ENCODE measurements around the gene USP17L12. TPM values are rescaled to one million over a fixed set of nuclear protein-coding genes. Genes with fewer than 3 reads are reported as not detected.
"Not testable (repeated sequence)": the region's sequence is repeated elsewhere in the genome, so short reads cannot be mapped to it uniquely, and the experiment has no call there.

USP17L12 gene, protein sequence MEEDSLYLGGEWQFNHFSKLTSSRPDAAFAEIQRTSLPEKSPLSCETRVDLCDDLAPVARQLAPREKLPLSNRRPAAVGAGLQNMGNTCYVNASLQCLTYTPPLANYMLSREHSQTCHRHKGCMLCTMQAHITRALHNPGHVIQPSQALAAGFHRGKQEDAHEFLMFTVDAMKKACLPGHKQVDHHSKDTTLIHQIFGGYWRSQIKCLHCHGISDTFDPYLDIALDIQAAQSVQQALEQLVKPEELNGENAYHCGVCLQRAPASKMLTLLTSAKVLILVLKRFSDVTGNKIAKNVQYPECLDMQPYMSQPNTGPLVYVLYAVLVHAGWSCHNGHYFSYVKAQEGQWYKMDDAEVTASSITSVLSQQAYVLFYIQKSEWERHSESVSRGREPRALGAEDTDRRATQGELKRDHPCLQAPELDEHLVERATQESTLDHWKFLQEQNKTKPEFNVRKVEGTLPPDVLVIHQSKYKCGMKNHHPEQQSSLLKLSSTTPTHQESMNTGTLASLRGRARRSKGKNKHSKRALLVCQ
- polyA plus RNA-seq (ENCODE audit: insufficient read length in 4 of 4), result not detected

DNA sequence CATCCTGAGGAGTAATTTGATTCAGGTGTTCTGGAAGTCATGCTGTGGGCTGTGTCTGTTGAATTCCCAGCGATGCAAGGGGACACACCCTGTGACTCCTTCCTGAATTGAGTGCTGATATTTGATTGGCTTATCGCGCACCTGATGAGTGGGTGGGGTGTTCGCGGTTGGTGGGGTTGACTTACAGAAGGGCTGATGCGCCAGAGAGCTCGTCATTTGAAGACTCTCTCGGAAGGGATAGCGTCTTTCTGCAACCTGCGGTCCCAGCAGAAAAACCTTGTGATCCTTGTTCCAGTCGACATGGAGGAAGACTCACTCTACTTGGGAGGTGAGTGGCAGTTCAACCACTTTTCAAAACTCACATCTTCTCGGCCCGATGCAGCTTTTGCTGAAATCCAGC, at the start of gene USP17L12:
USP17L12 (plus strand) TSS at position 301 of the 400 bp plus-strand sequence; CDS start at position 301, 0 bp downstream.
- DNase-seq (ENCODE audit: low read depth in 4 of 4, low spot score in 3 of 4), result not testable (repeated sequence)

DNA sequence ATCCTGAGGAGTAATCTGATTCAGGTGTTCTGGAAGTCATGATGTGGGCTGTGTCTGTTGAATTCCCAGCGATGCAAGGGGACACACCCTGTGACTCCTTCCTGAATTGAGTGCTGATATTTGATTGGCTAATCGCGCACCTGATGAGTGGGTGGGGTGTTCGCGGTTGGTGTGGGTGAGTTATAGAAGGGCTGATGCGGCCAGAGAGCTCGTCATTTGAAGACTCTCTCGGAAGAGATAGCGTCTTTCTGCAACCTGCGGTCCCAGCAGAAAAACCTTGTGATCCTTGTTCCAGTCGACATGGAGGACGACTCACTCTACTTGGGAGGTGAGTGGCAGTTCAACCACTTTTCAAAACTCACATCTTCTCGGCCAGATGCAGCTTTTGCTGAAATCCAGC, 9.6 kb upstream of the USP17L12 start, which contains the start of gene USP17L10:
USP17L10 (plus strand) TSS at position 301 of the 400 bp plus-strand sequence; CDS start at position 301, 0 bp downstream.
- not testable (repeated sequence) for DNase-seq (ENCODE audit: low read depth in 4 of 4, low spot score in 3 of 4)

DNA sequence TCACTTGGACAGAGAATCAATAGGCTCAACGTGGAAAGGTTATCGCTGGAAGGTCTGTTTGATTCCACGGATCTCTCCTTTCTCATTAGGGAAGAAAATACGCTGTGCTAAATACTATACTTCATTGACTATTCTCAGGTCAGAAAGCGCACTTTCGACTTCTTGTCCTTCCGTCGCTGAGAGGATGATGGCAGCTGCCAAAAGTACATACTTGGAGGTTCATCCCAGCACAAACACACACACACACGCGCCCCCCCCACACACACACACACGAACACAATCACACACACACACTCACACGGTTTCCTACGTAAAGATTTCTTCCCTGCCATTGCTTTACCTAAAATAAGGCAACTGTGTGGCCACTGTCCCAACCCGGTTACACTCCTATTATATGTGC, 5.3 kb upstream of the USP17L12 start:
- not testable (repeated sequence) for DNase-seq (ENCODE audit: low read depth in 4 of 4, low spot score in 3 of 4)

DNA sequence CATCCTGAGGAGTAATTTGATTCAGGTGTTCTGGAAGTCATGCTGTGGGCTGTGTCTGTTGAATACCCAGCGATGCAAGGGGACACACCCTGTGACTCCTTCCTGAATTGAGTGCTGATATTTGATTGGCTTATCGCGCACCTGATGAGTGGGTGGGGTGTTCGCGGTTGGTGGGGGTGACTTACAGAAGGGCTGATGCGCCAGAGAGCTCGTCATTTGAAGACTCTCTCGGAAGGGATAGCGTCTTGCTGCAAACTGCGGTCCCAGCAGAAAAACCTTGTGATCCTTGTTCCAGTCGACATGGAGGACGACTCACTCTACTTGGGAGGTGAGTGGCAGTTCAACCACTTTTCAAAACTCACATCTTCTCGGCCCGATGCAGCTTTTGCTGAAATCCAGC, 4.8 kb upstream of the USP17L12 start, which contains the start of gene USP17L11:
USP17L11 (plus strand) TSS at position 301 of the 400 bp plus-strand sequence; CDS start at position 301, 0 bp downstream.
- not testable (repeated sequence) for DNase-seq (ENCODE audit: low read depth in 4 of 4, low spot score in 3 of 4)

DNA sequence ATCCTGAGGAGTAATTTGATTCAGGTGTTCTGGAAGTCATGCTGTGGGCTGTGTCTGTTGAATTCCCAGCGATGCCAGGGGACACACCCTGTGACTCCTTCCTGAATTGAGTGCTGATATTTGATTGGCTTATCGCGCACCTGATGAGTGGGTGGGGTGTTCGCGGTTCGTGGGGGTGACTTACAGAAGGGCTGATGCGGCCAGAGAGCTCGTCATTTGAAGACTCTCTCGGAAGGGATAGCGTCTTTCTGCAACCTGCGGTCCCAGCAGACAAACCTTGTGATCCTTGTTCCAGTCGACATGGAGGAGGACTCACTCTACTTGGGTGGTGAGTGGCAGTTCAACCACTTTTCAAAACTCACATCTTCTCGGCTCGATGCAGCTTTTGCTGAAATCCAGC, 4.6 kb downstream of the USP17L12 start, which contains the start of gene USP17L13:
USP17L13 (plus strand) TSS at position 301 of the 400 bp plus-strand sequence; CDS start at position 301, 0 bp downstream.
- DNase-seq (ENCODE audit: low read depth in 4 of 4, low spot score in 3 of 4), result not testable (repeated sequence)

DNA sequence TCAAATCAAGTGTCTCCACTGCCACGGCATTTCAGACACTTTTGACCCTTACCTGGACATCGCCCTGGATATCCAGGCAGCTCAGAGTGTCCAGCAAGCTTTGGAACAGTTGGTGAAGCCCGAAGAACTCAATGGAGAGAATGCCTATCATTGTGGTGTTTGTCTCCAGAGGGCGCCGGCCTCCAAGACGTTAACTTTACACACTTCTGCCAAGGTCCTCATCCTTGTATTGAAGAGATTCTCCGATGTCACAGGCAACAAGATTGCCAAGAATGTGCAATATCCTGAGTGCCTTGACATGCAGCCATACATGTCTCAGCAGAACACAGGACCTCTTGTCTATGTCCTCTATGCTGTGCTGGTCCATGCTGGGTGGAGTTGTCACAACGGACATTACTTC, 10.3 kb downstream of the USP17L12 start:
- not testable (repeated sequence) for DNase-seq (ENCODE audit: low read depth in 4 of 4, low spot score in 3 of 4)

DNA sequence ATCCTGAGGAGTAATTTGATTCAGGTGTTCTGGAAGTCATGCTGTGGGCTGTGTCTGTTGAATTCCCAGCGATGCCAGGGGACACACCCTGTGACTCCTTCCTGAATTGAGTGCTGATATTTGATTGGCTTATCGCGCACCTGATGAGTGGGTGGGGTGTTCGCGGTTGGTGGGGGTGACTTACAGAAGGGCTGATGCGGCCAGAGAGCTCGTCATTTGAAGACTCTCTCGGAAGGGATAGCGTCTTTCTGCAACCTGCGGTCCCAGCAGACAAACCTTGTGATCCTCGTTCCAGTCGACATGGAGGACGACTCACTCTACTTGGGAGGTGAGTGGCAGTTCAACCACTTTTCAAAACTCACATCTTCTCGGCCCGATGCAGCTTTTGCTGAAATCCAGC, 14.1 kb downstream of the USP17L12 start, which contains the start of gene USP17L15:
USP17L15 (plus strand) TSS at position 301 of the 400 bp plus-strand sequence; CDS start at position 301, 0 bp downstream.
- not testable (repeated sequence) for DNase-seq (ENCODE audit: low read depth in 4 of 4, low spot score in 3 of 4)

DNA sequence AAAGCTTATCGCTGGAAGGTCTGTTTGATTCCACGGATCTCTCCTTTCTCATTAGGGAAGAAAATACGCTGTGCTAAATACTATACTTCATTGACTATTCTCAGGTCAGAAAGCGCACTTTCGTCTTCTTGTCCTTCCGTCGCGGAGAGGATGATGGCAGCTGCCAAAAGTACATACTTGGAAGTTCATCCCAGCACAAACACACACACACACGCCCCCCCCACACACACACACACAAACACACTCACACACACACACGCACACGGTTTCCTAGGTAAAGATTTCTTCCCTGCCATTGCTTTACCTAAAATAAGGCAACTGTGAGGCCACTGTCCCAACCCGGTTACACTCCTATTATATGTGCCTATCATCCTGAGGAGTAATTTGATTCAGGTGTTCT, 18.5 kb downstream of the USP17L12 start:
- not testable (repeated sequence) for DNase-seq (ENCODE audit: low read depth in 4 of 4, low spot score in 3 of 4)

DNA sequence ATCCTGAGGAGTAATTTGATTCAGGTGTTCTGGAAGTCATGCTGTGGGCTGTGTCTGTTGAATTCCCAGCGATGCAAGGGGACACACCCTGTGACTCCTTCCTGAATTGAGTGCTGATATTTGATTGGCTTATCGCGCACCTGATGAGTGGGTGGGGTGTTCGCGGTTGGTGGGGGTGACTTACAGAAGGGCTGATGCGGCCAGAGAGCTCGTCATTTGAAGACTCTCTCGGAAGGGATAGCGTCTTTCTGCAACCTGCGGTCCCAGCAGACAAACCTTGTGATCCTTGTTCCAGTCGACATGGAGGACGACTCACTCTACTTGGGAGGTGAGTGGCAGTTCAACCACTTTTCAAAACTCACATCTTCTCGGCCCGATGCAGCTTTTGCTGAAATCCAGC, 23.6 kb downstream of the USP17L12 start, which contains the start of gene USP17L17:
USP17L17 (plus strand) TSS at position 301 of the 400 bp plus-strand sequence; CDS start at position 301, 0 bp downstream.
- not testable (repeated sequence) for DNase-seq (ENCODE audit: low read depth in 4 of 4, low spot score in 3 of 4)

DNA sequence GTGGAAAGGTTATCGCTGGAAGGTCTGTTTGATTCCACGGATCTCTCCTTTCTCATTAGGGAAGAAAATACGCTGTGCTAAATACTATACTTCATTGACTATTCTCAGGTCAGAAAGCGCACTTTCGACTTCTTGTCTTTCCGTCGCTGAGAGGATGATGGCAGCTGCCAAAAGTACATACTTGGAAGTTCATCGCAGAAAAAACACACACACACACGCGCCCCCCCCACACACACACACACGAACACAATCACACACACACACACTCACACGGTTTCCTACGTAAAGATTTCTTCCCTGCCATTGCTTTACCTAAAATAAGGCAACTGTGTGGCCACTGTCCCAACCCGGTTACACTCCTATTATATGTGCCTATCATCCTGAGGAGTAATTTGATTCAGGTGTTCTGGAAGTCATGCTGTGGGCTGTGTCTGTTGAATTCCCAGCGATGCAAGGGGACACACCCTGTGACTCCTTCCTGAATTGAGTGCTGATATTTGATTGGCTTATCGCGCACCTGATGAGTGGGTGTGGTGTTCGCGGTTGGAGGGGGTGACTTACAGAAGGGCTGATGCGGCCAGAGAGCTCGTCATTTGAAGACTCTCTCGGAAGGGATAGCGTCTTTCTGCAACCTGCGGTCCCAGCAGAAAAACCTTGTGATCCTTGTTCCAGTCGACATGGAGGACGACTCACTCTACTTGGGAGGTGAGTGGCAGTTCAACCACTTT, 28.2 kb downstream of the USP17L12 start, which contains the start of gene USP17L18:
USP17L18 (plus strand) TSS at position 678 of the 728 bp plus-strand sequence; CDS start at position 678, 0 bp downstream.
- DNase-seq (ENCODE audit: low read depth in 4 of 4, low spot score in 3 of 4), result not testable (repeated sequence)

DNA sequence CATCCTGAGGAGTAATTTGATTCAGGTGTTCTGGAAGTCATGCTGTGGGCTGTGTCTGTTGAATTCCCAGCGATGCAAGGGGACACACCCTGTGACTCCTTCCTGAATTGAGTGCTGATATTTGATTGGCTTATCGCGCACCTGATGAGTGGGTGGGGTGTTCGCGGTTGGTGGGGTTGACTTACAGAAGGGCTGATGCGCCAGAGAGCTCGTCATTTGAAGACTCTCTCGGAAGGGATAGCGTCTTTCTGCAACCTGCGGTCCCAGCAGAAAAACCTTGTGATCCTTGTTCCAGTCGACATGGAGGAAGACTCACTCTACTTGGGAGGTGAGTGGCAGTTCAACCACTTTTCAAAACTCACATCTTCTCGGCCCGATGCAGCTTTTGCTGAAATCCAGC, 33.1 kb downstream of the USP17L12 start, which contains the start of gene USP17L19:
USP17L19 (plus strand) TSS at position 301 of the 400 bp plus-strand sequence; CDS start at position 301, 0 bp downstream.
- DNase-seq (ENCODE audit: low read depth in 4 of 4, low spot score in 3 of 4), result not testable (repeated sequence)

DNA sequence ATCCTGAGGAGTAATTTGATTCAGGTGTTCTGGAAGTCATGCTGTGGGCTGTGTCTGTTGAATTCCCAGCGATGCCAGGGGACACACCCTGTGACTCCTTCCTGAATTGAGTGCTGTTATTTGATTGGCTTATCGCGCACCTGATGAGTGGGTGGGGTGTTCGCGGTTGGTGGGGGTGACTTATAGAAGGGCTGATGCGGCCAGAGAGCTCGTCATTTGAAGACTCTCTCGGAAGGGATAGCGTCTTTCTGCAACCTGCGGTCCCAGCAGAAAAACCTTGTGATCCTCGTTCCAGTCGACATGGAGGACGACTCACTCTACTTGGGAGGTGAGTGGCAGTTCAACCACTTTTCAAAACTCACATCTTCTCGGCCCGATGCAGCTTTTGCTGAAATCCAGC, 37.9 kb downstream of the USP17L12 start, which contains the start of gene USP17L20:
USP17L20 (plus strand) TSS at position 301 of the 400 bp plus-strand sequence; CDS start at position 301, 0 bp downstream.
- DNase-seq (ENCODE audit: low read depth in 4 of 4, low spot score in 3 of 4), result not testable (repeated sequence)

DNA sequence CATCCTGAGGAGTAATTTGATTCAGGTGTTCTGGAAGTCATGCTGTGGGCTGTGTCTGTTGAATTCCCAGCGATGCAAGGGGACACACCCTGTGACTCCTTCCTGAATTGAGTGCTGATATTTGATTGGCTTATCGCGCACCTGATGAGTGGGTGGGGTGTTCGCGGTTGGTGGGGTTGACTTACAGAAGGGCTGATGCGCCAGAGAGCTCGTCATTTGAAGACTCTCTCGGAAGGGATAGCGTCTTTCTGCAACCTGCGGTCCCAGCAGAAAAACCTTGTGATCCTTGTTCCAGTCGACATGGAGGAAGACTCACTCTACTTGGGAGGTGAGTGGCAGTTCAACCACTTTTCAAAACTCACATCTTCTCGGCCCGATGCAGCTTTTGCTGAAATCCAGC, 42.6 kb downstream of the USP17L12 start, which contains the start of gene USP17L21:
USP17L21 (plus strand) TSS at position 301 of the 400 bp plus-strand sequence; CDS start at position 301, 0 bp downstream.
- not testable (repeated sequence) for DNase-seq (ENCODE audit: low read depth in 4 of 4, low spot score in 3 of 4)

DNA sequence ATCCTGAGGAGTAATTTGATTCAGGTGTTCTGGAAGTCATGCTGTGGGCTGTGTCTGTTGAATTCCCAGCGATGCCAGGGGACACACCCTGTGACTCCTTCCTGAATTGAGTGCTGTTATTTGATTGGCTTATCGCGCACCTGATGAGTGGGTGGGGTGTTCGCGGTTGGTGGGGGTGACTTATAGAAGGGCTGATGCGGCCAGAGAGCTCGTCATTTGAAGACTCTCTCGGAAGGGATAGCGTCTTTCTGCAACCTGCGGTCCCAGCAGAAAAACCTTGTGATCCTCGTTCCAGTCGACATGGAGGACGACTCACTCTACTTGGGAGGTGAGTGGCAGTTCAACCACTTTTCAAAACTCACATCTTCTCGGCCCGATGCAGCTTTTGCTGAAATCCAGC, 47.4 kb downstream of the USP17L12 start, which contains the start of gene USP17L22:
USP17L22 (plus strand) TSS at position 301 of the 400 bp plus-strand sequence; CDS start at position 301, 0 bp downstream.
- not testable (repeated sequence) for DNase-seq (ENCODE audit: low read depth in 4 of 4, low spot score in 3 of 4)

Other genes with a start within 250 kb of the USP17L12 start
- gene FAM90A26, start 49.7 kb upstream of the USP17L12 start, polyA plus RNA-seq (ENCODE audit: insufficient read length in 4 of 4), result under 1 TPM in 1 of 4 donors, not detected in 3; 0.06 TPM
- not detected for gene USP17L10, start 9.5 kb upstream of the USP17L12 start, polyA plus RNA-seq (ENCODE audit: insufficient read length in 4 of 4)
- not detected for gene USP17L11, start 4.7 kb upstream of the USP17L12 start, polyA plus RNA-seq (ENCODE audit: insufficient read length in 4 of 4)
- not detected for gene USP17L13, start 4.7 kb downstream of the USP17L12 start, polyA plus RNA-seq (ENCODE audit: insufficient read length in 4 of 4)
- gene USP17L15, start 14.2 kb downstream of the USP17L12 start, polyA plus RNA-seq (ENCODE audit: insufficient read length in 4 of 4), result not detected
- gene USP17L17, start 23.7 kb downstream of the USP17L12 start, polyA plus RNA-seq (ENCODE audit: insufficient read length in 4 of 4), result not detected
- not detected for gene USP17L18, start 28.5 kb downstream of the USP17L12 start, polyA plus RNA-seq (ENCODE audit: insufficient read length in 4 of 4)
- not detected for gene USP17L19, start 33.2 kb downstream of the USP17L12 start, polyA plus RNA-seq (ENCODE audit: insufficient read length in 4 of 4)
- gene USP17L20, start 38.0 kb downstream of the USP17L12 start, polyA plus RNA-seq (ENCODE audit: insufficient read length in 4 of 4), result not detected
- gene USP17L21, start 42.7 kb downstream of the USP17L12 start, polyA plus RNA-seq (ENCODE audit: insufficient read length in 4 of 4), result not detected
- not detected for gene USP17L22, start 47.5 kb downstream of the USP17L12 start, polyA plus RNA-seq (ENCODE audit: insufficient read length in 4 of 4)
- gene USP17L24, start 105.0 kb downstream of the USP17L12 start, polyA plus RNA-seq (ENCODE audit: insufficient read length in 4 of 4), result not detected
- not detected for gene USP17L25, start 109.8 kb downstream of the USP17L12 start, polyA plus RNA-seq (ENCODE audit: insufficient read length in 4 of 4)
- not detected for gene USP17L26, start 114.5 kb downstream of the USP17L12 start, polyA plus RNA-seq (ENCODE audit: insufficient read length in 4 of 4)
- not detected for gene USP17L5, start 119.3 kb downstream of the USP17L12 start, polyA plus RNA-seq (ENCODE audit: insufficient read length in 4 of 4)
- not detected for gene USP17L27, start 124.0 kb downstream of the USP17L12 start, polyA plus RNA-seq (ENCODE audit: insufficient read length in 4 of 4)
- not detected for gene USP17L28, start 128.7 kb downstream of the USP17L12 start, polyA plus RNA-seq (ENCODE audit: insufficient read length in 4 of 4)
- gene USP17L29, start 133.5 kb downstream of the USP17L12 start, polyA plus RNA-seq (ENCODE audit: insufficient read length in 4 of 4), result not detected
- gene USP17L30, start 143.0 kb downstream of the USP17L12 start, polyA plus RNA-seq (ENCODE audit: insufficient read length in 4 of 4), result not detected
- gene DEFB131A, start 224.3 kb downstream of the USP17L12 start, polyA plus RNA-seq (ENCODE audit: insufficient read length in 4 of 4), result not detected